GM21367 (cell line): ENCODE data around the gene PXK.

Experiments used
- ATAC-seq: cut with Tn5 transposase; IDR thresholded peaks from one replicate; pipeline ENCODE4 v1.9.1; 2021; ENCODE audit not compliant: unreplicated experiment

The PXK gene

DNA sequence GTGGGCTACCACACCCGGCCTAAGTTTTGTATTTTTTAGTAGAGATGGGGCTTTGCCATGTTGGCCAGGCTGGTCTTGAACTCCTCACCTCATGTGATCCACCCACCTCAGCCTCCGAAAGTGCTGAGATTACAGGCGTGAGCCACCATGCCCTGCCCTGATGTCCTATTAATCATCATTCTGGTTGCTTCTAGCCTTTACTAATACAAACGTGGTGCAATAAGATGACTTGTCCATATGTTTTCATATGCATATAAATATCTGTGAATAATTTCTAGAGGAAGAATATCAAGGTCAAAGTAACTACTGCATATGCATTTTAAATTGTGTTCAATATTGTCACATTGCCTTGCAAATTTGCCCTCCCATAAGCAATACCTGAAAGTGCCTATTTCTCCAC lies 126.5 kb downstream of the PXK start:
- no peak for ATAC-seq

DNA sequence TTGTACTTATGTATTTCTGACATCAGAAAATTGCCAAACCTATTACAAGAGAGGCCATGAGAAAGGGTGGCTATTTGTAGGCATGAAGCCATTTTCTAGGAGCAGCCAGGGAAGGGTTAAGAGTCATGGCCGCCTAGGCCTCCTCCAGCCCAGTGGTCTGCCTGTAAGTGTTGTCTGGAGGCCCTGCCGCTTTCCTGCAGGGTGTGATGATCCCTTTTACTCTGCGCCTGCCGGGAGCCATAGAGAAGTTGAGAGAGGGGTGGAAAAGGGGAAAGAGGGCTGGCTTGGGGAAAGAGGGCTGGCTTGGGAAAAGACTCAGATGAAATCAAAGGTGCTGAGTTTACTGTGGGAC lies 130.1 kb downstream of the PXK start:
- no peak for ATAC-seq

DNA sequence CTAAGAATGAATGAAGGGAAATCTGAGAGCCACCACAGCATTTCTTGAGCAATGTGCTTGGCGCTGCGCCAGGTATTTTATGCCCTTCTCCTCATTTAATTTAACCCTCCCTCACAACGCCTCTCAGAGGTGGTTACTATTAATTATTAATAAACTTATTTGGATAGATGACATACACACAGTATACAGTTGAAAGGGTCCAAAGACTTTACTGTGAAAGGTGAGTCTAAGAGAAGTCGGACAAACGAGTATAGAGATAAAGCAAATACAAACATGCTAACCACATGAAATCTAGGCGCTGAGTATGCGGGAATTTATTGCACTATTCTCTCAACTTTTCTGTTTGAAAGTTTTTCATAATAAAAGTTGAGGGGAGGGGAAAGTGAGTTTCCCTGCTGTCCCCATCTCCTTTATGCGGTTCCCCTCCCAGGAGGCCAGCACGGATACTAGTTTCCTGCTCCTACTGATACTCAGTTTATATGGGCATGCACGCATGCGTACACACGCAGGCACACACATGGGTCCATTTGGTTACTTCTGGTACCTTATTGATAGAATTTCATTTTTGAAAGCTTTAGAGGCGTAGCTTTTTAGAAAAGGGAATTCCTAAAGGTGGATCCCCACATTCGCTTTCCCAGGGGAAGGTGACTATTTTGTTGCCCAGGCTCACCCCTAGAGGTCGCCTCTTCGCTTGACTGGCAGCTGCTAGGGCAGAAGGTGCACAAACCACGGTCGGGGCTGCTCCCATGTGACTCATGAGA lies 130.7 kb downstream of the PXK start:
- ATAC-seq = peak; percentile 86

DNA sequence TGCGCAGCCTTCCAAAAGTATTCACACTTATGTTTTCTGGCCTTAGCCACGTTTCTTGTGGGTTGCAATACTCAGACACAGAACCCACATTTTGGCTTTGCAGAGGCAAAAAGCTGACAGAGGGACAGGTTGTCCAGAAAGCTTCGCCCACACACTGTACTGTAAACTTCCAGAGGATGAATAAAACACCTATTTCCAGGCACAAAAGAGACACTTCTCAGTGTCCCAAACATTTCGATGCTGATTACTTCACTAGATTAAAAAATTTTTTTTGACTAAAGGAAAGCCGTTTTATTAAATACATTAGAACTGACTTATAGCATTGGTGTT lies 131.2 kb downstream of the PXK start:
- no peak for ATAC-seq

DNA sequence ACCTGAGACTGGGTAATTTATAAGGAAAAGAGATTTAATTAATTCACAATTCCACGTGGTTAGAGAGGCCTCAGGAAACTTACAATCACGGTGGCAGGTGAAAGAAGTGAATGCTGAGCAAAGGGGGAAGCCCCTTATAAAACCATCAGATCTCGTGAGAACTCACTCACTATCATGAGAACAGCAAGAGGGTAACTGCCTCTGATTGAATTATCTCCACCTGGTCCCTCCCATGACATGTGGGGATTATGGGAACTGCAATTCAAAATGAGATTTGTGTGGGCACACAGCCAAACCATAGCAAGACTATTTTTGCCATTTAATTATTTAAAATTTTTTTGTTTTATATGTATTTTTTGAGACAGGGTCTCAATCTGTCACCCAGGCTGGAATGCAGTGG lies 132.2 kb downstream of the PXK start:
- no peak for ATAC-seq

DNA sequence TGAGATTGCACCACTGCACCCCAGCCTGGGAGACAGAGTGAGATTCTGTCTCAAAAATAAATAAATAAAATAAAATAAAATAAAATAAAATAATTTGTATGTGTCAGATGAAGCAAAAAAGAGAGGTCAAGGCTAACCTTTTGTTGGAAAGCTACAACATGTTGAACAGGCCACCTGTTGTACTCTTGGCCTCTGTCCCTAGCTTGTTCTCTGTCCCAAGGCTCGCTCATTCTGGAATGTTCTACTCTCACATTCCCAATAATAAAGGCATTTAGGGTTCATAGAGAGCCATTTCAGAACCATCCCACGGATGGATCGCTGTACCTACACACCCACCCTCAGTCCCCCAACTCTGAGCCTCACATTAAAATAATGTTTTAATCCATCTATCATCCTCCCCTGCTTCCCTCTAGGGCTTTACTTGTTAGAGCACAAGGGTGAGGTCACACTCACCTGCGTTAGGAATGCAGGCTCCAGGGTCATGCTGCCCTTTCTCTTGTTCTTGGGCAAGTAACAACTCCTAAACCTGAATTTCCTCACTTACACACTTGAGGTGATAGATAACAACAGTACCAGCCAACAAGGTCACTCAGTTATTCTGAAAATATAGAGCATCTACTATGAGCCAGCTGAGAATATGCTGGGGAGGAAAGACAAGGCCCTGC lies 134.3 kb downstream of the PXK start:
- no peak for ATAC-seq

DNA sequence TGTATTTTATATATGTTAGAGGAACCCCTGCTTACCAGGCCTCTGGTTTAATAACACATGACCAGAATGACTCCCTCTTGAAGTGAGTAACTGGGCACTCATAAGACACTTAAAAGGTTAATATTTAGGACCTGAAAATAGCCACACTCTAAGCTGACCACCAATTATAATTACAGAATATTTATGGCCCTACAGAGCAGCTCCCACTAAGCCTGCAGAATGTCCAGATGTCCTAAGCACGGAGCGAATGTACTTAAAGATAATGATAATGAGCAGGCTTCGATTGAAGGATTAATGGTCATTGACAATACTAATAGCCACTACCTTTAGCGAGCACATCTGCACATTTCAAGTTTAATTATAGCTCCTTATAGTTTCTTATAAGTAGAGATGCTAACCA lies 136.4 kb downstream of the PXK start:
- ATAC-seq = no peak

DNA sequence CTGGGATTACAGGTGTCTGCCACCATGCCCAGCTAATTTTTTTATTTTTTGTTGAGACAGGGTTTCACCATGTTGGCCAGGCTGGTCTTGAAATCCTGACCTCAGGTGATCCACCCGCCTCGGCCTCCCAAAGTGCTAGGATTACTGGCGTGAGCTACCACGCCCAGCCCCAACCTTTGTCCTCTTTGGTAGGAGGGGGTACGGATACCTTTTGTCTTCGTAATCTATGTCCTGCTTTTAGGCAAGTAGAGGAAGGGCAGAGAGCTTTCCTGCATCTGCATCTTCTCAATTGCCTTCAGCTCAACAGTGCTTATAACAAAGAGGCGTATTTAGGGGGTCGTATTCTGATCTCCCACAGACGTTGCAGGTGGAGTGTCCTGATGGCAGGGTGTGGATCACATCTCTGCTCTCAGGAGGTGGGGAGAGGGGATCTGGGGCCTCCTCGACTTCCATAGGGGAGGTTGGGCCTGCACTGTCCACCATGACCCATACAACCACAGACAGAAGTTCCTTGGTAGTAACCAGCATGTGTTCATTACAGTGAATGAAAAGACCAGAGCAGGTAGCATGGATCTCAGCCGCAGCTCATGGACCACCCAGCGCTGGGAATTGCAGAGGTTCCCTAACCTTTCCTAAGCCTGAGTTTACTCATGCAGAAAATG lies 137.8 kb downstream of the PXK start:
- no peak for ATAC-seq

DNA sequence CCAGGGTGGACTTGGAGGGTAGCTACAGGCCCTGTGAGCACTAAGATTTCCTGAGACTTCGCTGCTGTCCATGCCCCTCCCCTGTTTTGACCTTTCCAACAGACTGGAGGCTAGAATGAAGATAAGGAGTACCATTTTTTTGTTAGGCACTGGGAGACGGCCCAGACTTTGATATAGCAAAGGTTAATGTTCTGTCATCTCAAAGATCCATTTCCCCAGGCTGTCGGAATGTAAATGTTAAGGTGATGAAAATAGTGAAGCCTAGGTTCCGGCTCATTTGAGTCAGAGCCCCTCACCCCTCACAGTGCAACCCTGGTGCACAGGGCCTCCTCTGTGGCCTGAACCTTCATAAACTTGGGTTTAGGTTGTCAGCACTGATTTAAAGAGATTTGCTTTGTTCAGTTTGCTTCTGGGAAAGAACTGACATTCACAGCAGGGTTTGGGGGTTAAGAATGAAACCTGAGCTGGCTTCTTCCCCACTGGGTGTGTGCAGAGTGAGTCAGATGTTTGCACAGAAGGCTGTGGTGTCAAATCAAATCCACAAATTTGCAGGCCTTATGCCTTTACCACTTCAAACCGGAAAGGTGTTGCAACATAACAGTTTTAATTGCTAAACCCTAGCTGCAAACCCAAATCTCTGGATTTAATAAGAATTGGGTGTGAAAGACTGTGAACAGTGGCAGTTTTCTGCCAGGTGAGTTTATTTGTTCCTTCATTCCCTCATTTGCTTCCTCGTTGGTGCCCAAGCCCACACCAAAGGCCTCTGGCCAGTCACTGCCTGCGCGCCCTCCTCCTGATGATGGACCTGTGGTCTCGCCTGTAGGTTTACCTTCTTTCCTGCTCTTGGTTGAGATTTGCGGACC lies 138.6 kb downstream of the PXK start:
- no peak for ATAC-seq

DNA sequence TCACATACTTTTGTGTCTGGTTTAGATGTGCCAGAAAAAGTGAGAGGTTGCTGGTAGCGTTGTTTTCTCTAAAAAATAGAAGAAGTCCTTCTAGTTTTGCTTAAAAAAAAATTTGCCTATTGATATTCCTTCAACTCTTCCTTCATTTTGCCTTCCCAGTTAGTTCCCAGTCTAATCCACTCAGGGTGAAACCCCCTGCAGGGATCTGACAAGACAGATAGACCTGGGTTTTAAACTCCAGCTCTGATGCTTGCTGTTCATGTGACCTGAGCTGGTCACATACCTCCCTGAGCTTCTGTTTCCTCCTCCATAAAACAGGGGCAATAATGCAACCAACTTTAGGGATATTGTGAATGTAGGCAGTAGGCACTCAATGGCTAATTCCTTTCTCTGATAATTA lies 140.6 kb downstream of the PXK start:
- no peak for ATAC-seq

DNA sequence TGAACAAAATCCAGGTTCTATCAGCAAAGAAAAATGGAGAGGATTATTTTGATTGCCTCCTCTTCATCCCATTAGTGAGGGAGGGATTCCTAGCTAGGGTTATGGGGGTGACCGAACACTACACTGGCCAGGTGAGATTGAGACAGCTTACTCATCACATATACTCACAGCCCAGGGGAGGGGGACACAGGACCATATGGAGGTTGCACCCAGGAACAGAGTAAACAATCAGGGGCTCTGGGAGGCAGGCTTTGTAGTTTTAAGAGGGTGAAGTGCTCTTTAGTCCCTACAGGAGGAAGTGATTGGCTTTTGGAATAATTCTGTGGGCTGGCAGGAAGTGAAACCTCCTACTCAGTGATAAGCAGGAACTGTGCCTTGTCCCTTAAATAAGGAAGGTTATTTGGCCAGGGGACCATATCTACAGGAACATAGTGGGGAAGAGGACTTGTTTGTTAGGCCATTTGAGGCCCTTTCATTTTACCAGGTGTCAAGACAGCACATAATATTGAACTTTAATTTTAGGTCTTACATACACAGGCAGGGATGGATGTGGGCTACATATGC lies 141.7 kb downstream of the PXK start:
- ATAC-seq = no peak

DNA sequence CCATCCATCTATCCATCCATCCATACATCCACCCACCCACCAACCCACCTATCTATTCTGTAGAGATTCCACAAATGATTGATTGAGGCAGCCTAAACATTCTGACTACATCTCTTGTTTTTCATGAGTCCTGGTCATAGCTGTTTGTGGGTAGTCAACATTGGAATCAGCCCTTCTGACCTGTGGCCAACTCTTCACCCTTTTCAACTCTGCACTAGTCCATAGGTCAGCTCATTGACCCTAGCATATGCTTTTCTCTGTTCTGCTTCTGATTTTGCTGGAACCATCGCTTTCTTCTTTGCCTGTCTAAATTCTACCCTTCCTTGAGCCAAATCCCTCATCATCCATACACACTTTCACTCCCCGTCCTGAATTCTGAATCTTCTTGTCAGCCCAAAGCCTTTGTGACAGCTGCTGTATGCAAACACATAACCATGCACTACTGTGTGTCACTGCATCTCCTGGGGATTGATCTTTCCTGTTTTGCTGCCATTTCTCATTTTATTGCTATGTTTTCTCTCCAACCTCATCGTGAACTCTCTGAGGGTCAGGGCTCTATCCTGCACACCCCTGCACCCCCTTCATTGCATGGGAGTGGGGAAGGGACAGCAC lies 142.4 kb downstream of the PXK start:
- ATAC-seq = no peak
